HFFc6 (cell line): Measurements from ENCODE around the gene TRPT1. TPM values are rescaled to one million over a fixed set of nuclear protein-coding genes. Genes with fewer than 3 reads are reported as not detected.

Source experiments
- DNase-seq: peaks from one replicate; pipeline ENCODE4 v3.0.0-alpha.2; 2018
- H3K27ac Mint-ChIP-seq: 2 replicates; pipeline ENCODE4 v1.8.0; 2020; ENCODE audit warnings: mild to moderate bottlenecking, mixed read lengths
- H3K27me3 Mint-ChIP-seq: 2 replicates; pipeline ENCODE4 v1.8.0; 2021; ENCODE audit warnings: mild to moderate bottlenecking, moderate library complexity, mixed read lengths; ENCODE audit not compliant: insufficient read depth
- H3K36me3 Mint-ChIP-seq: 2 replicates; pipeline ENCODE4 v1.8.0; 2021; ENCODE audit warnings: low read depth, mixed read lengths
- H3K4me1 Mint-ChIP-seq: 2 replicates; pipeline ENCODE4 v1.8.0; 2020; ENCODE audit warnings: low read depth, mixed read lengths
- H3K4me3 Mint-ChIP-seq: 2 replicates; pipeline ENCODE4 v1.8.0; 2020; ENCODE audit warnings: mild to moderate bottlenecking, moderate library complexity, mixed read lengths
- H3K9me3 Mint-ChIP-seq: 2 replicates; pipeline ENCODE4 v1.8.0; 2020; ENCODE audit warnings: mild to moderate bottlenecking, mixed read lengths
- CTCF ChIP-seq: fragments of 200-600 bp; sonication (generic); IDR thresholded peaks from 2 replicates; pipeline ENCODE4 v1.5.0; 2021; ENCODE audit warnings: antibody characterized with exemption, mild to moderate bottlenecking
- total RNA-seq, 6 experiments: library from RNA; stranded (reverse); fragmentation: NEBNext Ultra II Directional; extraction: Animal tissue kit (Norgen Biotek cat#: 25700); gene quantifications; 2 replicates in 1 of 6; 3 replicates in 5 of 6; pipeline ENCODE4 v1.2.3, GENCODE V29; 2021

TRPT1 gene
- total RNA-seq, 6 experiments from 2014 or later: 32.6 to 41.1 (median 39.7) TPM

DNA sequence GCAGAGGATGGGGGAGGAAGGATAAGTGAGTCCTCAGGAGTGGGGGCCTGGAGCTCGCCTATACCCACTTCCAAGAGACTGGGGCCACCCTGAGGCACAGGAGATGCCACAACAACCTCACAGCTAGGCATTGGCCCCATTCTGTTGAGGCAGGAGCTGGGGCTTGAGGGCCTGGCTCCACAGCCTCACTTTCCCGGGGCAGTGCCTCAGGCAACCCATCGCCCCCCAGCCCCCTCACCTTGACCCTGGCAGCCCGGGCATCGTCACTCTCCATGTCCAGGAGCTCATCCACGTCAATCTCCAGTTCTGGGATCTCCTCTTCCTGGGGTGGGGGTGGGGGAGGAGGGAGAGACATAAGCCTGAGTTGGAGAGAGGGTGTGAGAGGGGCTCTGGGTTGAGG is 19.0 kb upstream of the TRPT1 start:
- no peak for TF ChIP-seq CTCF
- Mint-ChIP-seq H3K4me1 (peaks cover 36% of the 10 kb centered on the region), H3K27ac (peak overlapping the region; percentile 95), H3K27me3 (peaks cover 4% of the 10 kb centered on the region), H3K4me3 (peak overlapping the region; percentile 95), H3K9me3 (no peaks in the 10 kb centered on the region), H3K36me3 (peaks cover 16% of the 10 kb centered on the region)
- DNase-seq: no peak

- peaks cover 16% of the 10 kb centered on the region for H3K36me3 Mint-ChIP-seq
- peak overlapping the region; percentile 70 for H3K27ac Mint-ChIP-seq
- no peaks in the 10 kb centered on the region for H3K9me3 Mint-ChIP-seq
- TF ChIP-seq CTCF: no peak
- peaks cover 4% of the 10 kb centered on the region for H3K27me3 Mint-ChIP-seq
- H3K4me3 Mint-ChIP-seq: peak overlapping the region; percentile 90
- no peak for DNase-seq
- H3K4me1 Mint-ChIP-seq: peaks cover 38% of the 10 kb centered on the region
Observed at GRCh38 chr11:64244107-64244506, 18.1 kb upstream of the TRPT1 start.

GRCh38 chr11:64243236-64243854 is 17.4 kb upstream of the TRPT1 start:
- peaks cover 4% of the 10 kb centered on the region for H3K27me3 Mint-ChIP-seq
- no peak for DNase-seq
- H3K9me3 Mint-ChIP-seq: no peaks in the 10 kb centered on the region
- no peak for TF ChIP-seq CTCF
- peak overlapping the region; percentile 70 for H3K27ac Mint-ChIP-seq
- peaks cover 16% of the 10 kb centered on the region for H3K36me3 Mint-ChIP-seq
- H3K4me1 Mint-ChIP-seq: peaks cover 38% of the 10 kb centered on the region
- H3K4me3 Mint-ChIP-seq: peak overlapping the region; percentile 90

DNA sequence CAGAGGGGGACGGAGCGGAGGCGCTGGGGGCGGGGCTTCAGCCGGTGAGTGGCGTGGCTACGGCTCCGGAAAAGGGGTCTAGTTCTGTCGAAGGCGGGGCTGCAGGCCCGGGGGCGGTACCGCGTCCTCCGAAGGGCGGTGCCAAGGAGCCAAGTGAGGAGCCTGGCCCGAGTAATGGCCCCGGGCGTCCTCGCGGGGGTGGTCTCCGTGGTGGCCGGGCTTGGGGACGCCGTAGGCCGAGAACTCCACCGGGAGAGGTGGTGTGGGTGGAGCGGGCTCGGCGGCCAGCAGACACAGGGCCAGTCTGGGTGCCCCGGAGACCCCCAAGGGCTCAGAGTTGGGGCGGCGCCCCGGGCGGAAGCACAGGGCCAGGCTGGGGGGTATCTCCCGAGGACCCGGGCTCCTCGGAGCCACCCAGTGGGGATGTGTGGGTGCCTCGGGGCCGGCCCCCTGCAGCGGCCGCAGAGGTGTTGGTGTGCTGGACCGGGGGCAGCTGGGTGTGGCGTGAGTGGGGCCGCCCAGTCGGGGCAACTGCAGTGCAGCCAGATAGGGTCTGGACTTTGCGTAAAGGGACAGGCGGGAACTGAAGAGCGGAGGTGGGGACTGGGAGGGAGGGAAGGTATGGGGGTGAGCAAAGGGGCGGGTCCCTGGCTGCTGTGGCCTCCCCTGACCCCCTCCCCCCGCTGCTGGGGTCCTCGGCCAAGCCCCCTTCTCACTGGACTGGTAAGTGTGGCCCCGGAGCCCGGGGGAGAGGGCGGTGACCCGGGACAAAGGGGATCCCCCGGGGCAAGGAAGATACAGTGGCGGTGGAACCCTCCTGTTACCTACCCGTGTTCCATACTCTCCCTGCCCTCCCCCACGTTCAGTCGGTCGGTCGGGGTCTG is 15.7 kb upstream of the TRPT1 start:
- Mint-ChIP-seq H3K4me3 (peak overlapping the region; percentile 90), H3K27me3 (peaks cover 4% of the 10 kb centered on the region), H3K9me3 (no peaks in the 10 kb centered on the region), H3K27ac (peak overlapping the region; percentile 98), H3K36me3 (peaks cover 16% of the 10 kb centered on the region), H3K4me1 (peaks cover 30% of the 10 kb centered on the region)
- DNase-seq: no peak
- peak; percentile 7; the same call in 1 of the 2 replicates for TF ChIP-seq CTCF

DNA sequence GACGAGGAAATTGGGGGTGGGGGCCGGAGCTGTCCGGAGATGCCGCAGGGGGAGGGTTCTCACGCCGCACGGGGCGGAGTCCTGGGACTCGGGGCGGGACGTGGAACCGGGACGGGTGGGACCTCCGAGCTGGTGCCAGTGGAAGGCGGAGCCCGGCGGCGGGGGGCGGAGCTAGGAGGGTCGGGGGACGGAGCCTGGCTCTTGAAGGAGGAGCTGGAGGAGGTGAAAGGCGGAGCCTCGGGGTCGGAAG is 15.2 kb upstream of the TRPT1 start:
- peak overlapping the region; percentile 98 for H3K27ac Mint-ChIP-seq
- H3K4me3 Mint-ChIP-seq: peak overlapping the region; percentile 90
- DNase-seq: peak; percentile 99
- H3K36me3 Mint-ChIP-seq: peaks cover 16% of the 10 kb centered on the region
- no peak for TF ChIP-seq CTCF
- no peaks in the 10 kb centered on the region for H3K9me3 Mint-ChIP-seq
- H3K27me3 Mint-ChIP-seq: peaks cover 3% of the 10 kb centered on the region
- H3K4me1 Mint-ChIP-seq: peaks cover 30% of the 10 kb centered on the region
